ENCODE measurements around the gene TUBA4A.
A peak's percentile ranks its signal among the peaks of the same experiment; 100 is the strongest.
"Not testable (repeated sequence)": the region's sequence is repeated elsewhere in the genome, so short reads cannot be mapped to it uniquely, and the experiment has no call there.

The TUBA4A gene

DNA sequence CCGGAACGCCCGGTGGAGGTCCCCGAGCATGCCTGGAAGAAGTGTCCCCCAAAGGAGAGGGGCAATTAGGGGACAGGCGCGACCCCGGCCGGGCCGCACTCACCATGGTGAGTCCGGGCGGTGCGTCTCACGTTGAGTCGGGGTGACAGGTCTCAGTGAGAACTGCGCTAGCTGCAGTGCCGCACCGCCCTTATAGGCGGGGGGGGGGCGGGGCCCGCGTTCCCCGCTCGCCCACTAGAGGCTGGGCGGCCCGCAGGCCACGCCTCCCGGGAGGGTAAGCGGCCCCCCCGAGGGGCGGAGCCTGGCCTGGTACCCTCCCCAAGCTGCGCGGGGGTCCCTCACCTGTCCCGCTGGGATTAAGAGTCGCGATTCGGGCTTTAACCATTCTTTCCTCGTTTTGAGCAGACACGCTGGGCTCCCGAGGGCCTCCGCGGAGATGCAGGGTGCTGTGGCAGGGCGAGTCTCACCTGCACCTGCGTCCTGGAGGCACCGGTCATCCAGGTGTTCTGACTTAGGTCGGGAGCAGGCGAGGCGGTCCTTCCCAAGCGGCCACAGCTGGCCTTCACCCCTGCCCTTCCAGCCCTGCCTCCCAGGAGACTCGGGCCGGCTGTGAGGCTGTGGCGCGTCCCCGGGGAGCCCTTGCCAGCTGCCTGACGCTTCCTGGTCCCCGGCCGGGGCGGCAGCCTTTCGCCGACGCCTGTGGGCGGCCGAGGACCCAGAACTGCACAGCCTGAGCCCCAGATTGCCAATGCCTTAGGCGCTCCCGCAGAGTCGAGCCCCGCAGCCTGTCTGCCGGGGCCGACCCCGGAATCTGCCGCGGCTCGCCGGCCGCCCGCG, at the start of gene TUBA4A:
TSS of gene TUBA4A (minus strand) at position 166 of the 837 bp plus-strand sequence. CDS start at position 106, 60 bp downstream.
- peak; percentile 92 for DNase-seq
- ATAC-seq, result peak; percentile 75

GRCh38 chr2:219302412-219302968, 48.8 kb upstream of the TUBA4A start:
- no peak for ATAC-seq

GRCh38 chr2:219300022-219300421, 46.3 kb upstream of the TUBA4A start:
- no peak for DNase-seq
- ATAC-seq, result no peak

More at GRCh38 chr2:219302412-219302968, 48.8 kb upstream of the TUBA4A start:
- DNase-seq, result no peak

DNA sequence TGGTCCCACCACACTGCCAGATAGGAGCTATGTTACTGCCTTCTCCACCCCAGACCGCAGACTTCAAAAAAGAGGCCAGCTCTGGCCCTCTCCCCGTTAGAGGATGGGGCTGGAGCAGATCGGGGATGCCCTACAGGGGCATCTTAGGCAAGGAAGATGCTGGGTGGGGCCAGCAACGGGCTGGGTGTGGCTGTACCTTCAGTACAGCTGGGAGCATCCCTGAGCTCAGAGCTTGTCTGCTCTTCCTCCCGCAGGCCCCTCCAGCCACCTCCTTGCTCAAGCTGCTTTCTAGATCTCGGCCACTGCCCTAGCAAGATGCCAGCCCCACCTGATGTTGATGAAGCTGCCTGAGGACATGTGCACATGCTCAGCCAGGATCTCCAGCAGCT, 45.6 kb upstream of the TUBA4A start:
- ATAC-seq (no peak), DNase-seq (no peak)

GRCh38 chr2:219298759-219299371, 45.1 kb upstream of the TUBA4A start:
- DNase-seq (peak; percentile 96), ATAC-seq (peak; percentile 63)

- no peak for DNase-seq
- no peak for ATAC-seq
Observed at GRCh38 chr2:219297766-219298456, 44.2 kb upstream of the TUBA4A start.

- ATAC-seq, result no peak
- no peak for DNase-seq
Observed at GRCh38 chr2:219296631-219297391, 43.1 kb upstream of the TUBA4A start.

DNA sequence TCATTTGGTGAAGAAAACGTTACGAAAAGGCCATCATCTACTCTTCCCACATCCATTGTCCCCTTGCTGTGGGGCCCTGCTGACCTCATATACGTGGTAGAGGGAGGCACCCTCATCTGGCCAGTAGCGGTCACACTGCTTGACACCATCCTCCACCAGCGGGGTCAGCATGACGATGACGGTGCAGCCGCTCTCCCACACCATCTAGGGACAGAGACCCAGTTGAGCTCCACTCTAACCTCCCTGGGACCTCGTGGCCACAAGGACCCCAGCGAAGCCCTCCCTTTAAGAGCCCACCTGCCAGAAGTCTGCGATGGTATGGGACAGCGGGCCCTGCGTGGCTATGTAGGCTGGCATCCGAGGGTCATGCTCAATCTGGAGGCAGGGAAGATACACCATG, 42.4 kb upstream of the TUBA4A start:
- no peak for ATAC-seq
- DNase-seq, result no peak

GRCh38 chr2:219294356-219295351, 40.9 kb upstream of the TUBA4A start:
- ATAC-seq, result peak; percentile 84
- peak; percentile 92 for DNase-seq

GRCh38 chr2:219293736-219294231, 40.1 kb upstream of the TUBA4A start:
- no peak for ATAC-seq
- DNase-seq, result no peak

- no peak for ATAC-seq
- peak; percentile 1 for DNase-seq
Observed at GRCh38 chr2:219292616-219293015, 38.9 kb upstream of the TUBA4A start.

GRCh38 chr2:219291910-219292490, 38.3 kb upstream of the TUBA4A start:
- ATAC-seq, result no peak
- no peak for DNase-seq

GRCh38 chr2:219291394-219291793, 37.7 kb upstream of the TUBA4A start:
- no peak for ATAC-seq

DNA sequence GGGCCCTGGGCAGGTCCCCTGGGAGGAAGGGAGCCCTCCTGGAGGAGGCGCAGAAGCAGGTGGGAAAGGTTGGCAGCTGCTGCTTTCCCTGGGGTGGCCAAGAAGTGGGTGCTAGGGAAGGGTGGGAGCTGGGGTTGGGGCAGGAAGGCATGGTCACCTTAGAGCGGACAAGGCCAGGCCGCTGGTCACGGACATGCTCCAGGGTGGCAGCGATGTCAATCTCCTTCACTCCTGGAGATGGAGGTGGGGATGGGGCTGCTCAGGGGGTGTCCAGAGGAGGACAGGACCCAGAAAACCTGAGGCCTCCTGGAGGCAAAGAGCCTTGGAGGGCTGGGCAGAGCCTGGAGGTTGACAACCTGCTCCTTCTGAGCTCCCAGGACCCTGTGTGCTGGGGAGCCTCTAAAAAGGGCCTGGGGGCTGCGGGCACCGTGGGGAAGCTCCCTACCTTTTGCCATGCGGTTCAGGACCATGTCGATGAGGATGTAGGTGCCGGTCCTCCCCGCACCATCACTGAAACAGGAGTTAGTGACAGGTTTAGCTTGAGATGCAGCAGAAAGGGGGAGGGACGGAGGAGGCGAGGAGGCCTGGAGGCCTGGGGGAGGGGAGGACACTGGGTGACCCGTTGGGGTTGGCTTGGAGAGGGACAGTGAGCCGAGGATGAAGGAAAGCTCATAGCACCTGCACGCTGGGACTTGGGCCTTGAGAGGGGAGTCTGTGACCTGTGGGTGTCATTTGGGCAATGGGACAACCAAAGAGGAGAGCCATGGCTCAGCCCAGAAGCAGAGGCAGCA, 36.9 kb upstream of the TUBA4A start:
- no peak for ATAC-seq
- DNase-seq, result peak; percentile 1

More at GRCh38 chr2:219291394-219291793, 37.7 kb upstream of the TUBA4A start:
- DNase-seq, result no peak

DNA sequence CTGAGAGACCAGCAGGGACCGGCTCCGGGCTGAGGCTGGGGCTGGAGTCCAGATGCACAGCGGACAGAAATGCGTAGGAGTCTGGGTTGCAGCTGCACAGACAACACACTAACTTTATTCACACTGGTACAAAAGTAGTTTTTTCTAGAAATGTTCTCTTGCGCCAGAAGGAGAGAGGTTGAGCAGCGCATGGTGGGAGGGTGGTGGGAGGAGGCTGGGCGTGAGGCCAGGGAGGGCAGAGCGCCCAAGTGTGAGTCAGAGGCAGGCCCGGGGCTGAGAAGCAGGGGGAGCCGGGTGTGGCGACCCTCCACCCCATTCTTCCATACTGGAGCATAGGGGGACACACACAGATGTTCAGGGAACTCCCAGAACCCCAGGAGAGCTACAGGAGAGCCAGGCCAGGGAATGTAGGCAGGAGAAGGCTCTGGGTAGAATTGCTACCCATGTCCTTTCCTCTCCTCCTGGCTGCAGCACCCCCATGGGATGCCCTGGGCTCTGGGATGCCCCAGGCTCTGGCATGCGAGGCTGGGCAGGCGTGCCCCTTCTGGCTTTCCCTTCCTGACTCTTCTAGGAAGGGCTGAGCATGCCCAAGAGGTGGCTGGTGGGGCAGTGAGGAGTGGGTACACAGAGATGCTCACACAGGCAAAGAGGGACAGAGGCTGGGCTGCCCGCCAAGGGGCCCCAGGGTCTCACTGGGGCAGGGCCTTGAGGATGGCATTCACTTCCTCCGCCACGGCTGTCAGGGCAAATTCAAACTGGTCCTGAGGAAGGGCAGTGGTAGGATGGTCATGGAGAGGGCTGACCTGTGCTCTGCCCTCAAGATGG, 36.0 kb upstream of the TUBA4A start:
- ATAC-seq (no peak), DNase-seq (peak; percentile 3)

DNA sequence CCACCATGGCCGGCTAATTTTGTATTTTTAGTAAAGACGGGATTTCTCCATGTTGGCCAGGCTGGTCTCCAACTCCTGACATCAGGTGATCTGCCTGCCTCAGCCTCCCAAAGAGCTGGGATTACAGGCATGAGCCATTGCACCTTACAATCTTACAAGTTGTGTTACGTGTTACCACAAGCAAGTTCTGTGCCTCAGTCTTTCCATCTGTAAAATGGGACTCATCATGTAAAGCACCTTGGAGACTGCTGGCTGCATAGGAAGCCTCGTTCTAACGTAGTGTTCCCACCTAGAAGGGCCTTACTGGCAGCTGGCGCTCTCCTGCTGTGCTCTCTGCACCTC, 35.4 kb upstream of the TUBA4A start:
- no peak for ATAC-seq
- no peak for DNase-seq

GRCh38 chr2:219287580-219288265, 34.0 kb upstream of the TUBA4A start:
- no peak for DNase-seq

DNA sequence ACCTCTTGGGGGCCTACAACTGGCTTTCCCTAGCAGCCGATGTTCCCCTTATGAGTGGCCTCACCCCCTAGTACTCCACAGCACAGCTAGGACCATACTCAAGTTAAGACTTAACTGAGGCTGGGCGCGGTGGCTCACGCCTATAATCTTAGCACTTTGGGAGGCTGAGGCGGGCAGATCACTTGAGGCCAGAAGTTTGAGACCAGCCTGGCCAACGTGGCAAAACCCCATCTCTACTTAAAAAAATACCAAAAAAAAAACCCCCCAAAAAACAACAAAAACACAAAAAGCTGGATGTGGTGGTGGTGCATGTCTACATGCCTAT, 33.4 kb upstream of the TUBA4A start:
- not testable (repeated sequence) for DNase-seq

More at GRCh38 chr2:219287580-219288265, 34.0 kb upstream of the TUBA4A start:
- ATAC-seq, result no peak

More for the DNA sequence above, 33.4 kb upstream of the TUBA4A start:
- not testable (repeated sequence) for ATAC-seq
